NCI-H2081 treated with DMSO at 0.1 percent for 48 hours (cell line): ENCODE data around the gene SLC25A52.
"Not testable (repeated sequence)": the region's sequence is repeated elsewhere in the genome, so short reads cannot be mapped to it uniquely, and the experiment has no call there.

ENCODE experiments used
- DNase-seq: peaks from one replicate; lab custom pipeline; 2025; lab: John Stamatoyannopoulos, UW

Gene SLC25A52

DNA sequence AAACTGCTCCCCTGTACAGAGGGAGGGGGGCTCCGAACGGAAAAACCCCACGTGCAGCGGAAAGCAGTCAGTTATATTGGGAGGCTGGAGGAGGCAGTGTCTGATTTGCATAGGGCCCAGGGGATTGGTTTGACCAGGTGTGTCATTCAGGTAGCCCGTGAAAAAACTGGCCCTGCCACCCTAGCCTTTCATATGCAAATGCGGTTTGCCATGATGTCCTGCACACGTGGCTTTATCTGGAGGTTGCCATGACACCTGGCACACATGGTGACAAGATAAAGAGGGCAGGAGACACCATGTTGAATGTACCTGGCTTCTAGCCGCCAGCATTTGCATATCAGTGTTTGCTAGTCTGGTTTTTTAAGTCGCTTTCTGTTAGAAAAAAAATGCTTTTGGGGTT lies 20.5 kb downstream of the SLC25A52 start:
- DNase-seq, result no peak

DNA sequence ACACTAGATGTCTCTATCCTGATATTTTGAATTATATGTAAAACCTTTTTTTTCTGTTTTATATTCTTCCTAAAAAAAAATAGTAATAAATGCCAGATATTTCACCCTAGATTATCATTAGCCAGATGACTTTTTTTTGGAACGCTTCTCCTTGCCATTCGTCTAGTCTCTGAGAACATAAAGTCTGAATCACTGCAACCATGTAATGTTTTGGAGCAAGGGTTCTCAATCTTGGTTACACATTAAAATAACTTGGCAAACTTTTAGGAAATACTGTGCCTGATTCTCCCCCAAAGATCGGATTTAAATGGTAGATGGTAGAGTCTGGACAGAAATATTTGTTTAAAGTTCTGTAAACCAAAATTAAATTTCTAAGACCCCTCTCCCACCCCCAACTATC lies 21.0 kb downstream of the SLC25A52 start:
- no peak for DNase-seq

DNA sequence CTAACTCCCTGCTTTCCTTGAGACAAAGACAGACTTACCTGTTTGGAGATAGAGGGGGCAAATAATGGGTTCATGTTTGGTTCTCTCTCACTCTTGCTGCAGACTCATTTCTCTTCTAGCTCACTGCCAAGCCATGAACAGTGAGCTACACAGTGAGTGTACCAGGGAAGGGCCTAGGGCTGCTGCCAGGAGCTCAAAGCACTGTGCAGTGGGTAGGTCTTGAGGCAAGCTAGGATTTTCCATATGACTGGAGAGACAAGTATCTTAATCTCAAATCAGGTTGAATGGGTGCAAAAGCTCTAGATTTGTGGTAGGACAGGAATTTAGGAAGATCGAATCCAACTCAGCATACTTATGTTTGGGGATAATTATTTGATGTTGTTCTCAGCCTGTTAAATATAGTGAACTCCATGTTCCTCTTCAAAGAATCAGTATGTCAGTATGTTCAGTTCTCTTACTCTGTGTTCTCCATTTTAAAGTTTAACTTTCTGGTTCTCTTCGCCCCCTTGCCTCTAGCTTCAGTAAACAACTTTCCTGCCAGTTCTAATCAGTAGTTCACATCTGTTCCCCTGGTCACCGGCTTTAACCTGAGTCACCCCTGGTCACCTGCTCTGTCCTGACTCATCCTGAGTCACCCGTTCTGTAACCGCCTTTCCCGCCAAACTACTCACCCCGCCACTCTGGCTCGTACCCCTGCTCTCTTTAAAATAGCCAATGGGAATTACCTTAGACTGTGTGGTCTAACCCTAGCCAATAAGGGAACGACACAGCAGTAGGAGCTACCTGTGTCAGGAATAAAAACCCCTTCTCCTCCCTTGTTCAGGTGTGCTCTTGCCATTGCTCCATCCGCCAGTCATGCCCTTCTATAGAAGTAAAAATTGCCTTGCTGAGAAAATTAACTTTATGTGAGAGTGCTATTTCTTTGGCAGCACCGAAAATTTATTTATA lies 21.9 kb downstream of the SLC25A52 start:
- no peak for DNase-seq

DNA sequence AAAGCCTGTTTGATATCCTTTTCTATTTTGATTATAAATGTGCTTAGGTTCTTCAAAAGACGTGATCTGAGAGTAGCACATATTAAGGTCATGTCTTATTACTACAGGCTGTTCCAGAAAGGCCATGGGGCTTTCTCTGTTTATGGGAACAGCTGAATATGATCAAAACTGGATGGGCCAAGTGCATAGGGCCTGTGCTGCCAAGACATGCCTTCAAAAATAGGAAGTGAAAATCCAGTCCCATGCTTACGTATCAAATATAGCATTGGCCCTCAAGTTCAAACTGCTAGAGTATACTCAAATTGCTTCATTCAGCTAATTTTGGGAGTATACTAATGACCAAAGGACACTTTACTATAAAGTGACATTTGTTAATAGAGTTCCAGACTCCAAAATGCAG lies 24.1 kb downstream of the SLC25A52 start:
- no peak for DNase-seq

DNA sequence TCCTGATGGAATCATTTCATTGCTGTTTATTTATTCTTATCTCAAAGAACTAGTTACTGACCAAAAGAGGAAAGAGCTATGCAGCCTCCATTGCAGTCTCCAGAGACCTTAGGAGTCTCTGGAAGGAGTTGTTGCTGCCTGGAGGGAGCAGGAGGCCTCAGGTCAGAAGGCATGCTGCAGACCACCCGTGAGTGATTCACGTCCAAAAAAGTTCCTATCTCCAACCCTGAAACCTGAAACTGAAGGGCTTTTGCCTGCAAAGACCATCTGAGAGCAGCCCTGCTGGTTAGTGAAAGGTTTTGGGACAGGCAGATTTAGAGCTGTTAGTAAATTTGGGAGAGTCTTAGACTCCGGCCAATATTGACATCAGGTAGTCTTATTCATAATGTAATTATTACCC lies 29.1 kb downstream of the SLC25A52 start:
- no peak for DNase-seq

DNA sequence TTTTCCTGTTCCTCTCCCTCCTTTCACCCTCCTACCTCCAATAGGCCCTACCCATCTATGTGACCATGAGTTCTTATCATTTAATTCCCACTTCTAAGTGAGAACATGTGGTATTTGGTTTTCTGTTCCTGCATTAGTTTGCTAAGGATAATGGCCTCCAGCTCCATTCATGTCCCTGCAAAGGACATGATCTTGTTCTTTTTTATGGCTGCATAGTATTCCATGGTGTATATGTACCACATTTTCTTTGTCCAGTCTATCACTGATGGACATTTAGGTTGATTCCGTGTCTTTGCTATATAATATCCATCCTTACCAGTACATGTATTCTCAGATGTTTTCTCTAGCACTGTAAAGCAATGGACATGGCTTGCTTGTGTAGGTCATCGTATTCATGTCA lies 31.5 kb downstream of the SLC25A52 start:
- not testable (repeated sequence) for DNase-seq

DNA sequence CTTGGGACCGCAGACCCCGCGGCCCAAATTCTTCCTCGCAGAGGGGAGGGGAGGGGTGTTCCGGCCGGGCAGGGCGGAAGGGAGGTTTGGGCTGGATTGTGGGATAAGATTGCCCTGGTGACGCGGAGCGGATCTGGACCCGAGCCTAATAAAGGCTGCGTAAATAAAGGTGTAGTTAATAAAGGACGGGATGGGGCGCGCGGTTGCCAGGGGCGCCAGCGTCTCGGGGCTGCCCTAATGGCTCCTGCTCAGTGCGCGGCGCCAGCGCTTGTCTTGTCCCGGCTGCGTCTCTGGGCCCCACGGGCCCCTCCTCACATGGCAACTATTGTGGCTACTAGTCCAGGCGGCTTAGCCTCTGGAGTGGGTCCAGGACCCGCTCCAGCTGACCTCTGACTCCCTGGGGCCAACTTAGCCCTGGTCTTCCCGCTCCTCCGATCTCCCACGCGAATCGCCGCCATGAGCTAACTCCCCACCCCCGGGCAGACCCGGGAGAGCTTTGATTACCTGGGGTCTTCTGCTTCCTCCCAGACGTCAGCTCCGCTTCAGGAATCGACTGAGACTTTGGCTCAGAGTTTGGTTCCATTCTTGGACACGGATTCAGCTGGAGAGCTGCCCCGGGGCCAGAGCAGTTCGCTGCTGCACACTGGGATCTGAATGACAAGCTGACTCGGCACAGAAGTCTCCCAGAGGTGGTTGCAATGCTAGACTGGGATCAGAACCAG lies 36.5 kb downstream of the SLC25A52 start:
- DNase-seq, result no peak

DNA sequence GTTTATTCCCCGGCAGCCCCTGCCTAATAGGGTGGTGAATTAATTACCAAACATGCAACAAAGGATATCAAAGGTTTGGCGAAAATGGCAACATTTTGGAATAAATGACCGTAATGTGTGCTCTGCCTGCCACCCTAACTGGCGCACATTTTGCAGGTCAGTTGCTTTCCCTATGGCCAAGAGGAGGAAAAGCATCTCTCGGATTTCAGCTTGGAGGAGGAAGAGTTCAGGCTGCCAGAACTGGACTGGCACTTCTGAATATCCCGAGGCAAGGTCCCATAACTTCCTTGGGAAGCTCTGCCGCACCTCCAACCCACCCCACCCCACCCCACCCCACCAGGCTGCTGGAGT lies 37.1 kb downstream of the SLC25A52 start:
- DNase-seq, result no peak

DNA sequence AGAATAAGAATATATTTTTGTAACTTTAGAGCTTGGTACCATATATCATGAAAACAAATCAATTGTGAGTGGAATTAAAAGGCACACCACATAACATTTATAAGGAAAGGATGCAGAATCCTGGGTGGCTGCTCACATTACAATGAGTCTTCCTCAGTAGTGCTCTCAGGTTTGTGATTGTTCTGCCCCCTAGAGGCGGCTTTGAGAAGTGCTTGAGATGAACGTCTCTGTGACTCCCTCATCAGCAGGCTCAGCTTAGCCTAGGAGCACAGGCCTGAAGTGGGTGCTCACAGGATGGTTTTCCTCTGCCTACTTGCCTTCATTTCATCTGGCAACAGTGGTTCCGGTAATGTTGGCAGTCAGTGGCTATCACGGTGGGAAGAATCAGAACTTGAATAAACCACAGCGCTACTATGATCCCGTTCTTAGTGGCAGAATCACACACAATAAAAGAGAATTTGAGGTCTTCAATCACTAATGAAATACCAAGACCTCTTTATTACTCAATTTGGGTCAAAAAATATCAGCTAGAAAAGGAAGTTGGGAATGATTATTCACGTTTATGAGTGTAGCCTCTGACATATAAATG lies 38.2 kb downstream of the SLC25A52 start:
- DNase-seq, result no peak

DNA sequence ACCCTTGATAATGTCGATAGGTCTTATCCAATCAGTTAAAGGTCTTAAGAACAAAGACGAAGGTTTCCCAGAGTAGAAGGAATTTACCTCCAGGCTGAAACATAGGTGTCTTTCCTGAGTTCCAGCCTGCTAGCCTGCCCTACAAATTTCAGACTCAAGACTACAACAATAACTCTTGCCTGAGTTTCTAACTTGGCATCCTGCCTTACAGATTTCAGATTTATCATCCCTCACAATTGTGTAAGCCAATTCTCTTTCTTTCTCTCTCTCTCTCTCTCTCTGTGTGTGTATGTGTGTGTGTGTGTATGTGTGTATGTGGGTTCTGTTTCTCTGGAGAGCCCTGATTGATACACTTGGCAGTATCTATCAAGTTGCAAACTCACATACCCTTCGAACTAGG lies 39.1 kb downstream of the SLC25A52 start:
- DNase-seq, result no peak

DNA sequence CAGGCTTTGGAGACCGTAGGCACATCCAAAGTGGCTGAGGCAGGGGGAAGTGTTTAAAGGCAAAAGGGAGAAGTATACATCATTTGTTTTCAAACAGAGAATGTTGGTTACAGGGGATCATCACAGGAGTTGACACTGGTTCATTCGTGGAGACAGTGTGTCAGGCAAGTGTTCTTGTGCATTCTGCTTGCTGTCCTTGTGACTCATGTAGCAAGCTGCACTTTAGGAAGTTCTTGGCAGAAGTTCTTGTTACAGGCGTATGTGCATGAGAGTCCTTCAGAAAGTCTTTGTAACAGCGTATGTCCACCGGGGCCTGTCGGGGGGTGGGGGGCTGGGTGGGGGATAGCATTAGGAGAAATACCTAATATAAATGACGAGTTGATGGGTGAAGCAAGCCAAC lies 39.8 kb downstream of the SLC25A52 start:
- DNase-seq, result no peak

DNA sequence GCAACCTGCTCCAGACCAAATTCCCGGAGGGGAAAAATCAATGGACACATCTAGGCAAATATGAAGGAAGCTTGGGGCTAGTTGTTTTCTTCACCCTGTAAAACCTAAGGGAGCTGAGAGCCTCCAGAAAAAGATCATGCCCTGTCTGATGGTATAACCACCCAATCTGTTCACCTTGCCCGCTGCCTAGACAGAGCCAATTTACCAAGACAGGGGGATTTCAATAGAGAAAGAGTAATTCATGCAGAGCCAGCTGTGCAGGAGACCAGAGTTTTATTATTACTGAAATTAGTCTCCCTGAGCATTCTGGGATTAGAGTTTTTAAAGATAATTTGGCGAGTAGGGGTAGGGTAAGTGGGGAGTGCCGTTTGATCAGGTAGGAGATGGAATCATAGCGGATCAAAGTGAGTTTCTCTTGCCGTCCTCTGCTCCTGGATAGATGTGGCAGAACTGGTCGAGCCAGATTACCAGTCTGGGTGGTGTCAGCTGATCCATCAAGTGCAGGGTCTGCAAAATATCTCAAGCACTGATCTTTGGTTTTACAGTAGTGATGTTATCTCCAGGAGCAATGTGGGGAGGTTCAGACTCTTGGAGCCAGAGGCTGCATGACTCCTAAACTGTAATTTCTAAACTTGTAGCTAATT lies 41.2 kb downstream of the SLC25A52 start:
- DNase-seq, result no peak

DNA sequence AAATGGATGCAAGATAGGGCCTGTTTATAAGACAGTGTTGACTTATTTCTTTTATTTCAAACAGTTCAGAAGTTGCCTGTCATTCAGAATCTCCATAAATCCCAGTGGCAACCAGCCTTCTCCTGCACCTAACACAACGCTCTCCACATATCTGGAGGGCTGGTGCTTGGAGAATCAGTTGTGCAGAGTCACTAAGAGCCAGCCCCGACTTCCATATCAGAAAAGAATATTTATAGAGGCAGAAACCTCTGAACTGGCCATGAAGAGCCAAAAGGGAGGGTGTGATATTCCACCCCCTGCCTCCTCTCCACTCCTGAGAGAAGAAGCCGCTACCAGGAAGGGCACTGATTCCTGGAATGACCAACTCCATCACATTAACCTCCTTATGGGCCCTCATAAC lies 42.3 kb downstream of the SLC25A52 start:
- DNase-seq, result no peak

DNA sequence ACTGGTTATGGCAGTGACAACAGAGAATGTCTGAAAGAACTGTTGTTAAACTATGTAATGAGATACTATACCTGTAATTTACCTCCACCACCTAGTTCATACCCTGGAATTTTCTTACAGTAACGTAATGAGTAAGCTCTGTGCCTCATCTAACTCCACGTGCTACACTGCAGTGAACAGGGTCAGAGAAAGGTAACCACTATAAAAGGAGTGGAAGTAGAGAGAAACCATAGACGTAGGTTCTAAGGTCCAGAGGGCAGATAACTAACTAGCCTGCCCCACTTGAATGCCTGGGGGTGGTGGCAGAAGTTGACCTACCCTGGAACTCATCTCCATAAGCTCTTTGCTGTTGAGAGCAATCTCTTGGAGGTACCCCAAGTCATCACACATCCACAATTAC lies 44.3 kb downstream of the SLC25A52 start:
- DNase-seq, result no peak

DNA sequence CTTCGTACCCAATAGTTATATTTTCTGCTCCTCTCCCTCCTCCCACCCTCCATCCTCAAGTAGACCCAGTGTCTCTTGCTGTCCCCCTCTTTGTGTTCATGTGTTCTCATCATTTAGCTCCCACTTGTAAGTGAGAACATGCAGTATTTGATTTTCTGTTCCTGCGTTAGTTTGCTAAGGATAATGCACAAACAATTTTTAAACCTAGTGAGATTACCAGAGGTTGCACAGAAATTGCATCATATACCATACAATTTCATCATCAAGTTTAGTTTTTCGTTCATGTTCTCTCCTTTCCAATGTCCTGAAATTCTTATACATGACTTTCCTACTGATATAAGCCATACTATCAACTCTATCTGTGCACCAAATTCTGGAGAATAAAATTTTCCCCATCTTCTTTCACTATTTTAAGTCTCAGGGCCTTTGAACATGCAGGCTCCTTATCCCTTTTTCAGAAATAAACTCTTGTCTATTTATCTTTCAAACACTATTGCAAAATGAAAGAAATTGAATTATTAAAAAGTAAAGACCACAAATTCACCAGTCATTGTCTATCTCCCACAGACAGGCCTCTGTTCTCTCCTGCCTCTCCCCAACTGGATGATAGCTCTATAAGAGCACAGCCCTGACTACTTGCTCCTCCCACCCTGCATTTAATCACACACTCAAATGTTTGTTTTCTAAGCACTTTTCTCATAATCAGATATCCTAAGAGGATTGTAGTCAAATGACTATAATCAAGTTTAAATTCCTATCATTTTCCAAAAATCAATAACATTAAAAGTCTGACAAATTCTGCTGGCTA lies 49.1 kb downstream of the SLC25A52 start:
- DNase-seq, result no peak

DNA sequence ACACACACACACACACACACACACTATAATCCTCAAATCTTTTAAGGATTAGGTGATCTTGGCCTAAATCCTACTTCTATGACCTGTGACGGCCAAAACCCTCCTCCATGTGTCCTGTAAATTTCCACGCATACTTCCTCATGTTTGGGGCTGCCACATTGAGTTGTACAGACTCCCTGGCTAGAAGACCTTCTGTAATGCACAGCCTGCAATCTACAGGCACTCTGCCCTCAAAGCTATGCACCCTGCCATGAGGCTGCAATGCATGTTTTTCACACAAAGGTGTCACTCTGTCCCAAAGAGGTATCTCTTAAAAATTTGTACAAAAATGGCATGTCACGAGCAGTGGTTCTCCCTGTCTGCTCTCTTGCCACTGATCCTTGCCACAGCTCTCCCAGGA lies 49.9 kb downstream of the SLC25A52 start:
- no peak for DNase-seq
